SU-DHL-6 (cell line): ENCODE data around the gene ANKS6.
A peak's percentile ranks its signal among the peaks of the same experiment; 100 is the strongest.

Experiments
- H2AFZ ChIP-seq: fragments of 200-600 bp; sonication (generic); 2 replicates; pipeline ENCODE4 v1.6.1; 2014; ENCODE audit warnings: low read depth, mild to moderate bottlenecking, moderate library complexity, mixed read lengths, antibody characterized with exemption, low read length; ENCODE audit not compliant: severe bottlenecking
- H3F3A ChIP-seq: fragments of 200-600 bp; shearing (Covaris generic); 2 replicates; pipeline ENCODE4 v1.6.0; 2016; ENCODE audit warnings: antibody characterized with exemption, mild to moderate bottlenecking; ENCODE audit not compliant: insufficient read depth
- H3K27ac ChIP-seq: fragments of 200-600 bp; sonication (generic); 2 replicates; pipeline ENCODE4 v1.5.1; 2016; ENCODE audit warnings: low read depth, mild to moderate bottlenecking, low read length, moderate library complexity, mixed read lengths
- H3K27me3 ChIP-seq: fragments of 200-600 bp; sonication (generic), shearing (Covaris generic); 2 replicates; pipeline ENCODE4 v1.6.0; 2014; ENCODE audit warnings: mild to moderate bottlenecking, low read length
- H3K36me3 ChIP-seq: fragments of 200-600 bp; sonication (generic); 2 replicates; pipeline ENCODE4 v1.6.1; 2014; ENCODE audit warnings: mild to moderate bottlenecking, low read length, mixed read lengths
- H3K4me2 ChIP-seq: fragments of 300-600, 200-600 bp; shearing (Covaris generic), sonication (generic); 2 replicates; pipeline ENCODE4 v1.6.0; 2014; ENCODE audit warnings: low read length, low read depth, mild to moderate bottlenecking; ENCODE audit not compliant: poor library complexity, severe bottlenecking
- H3K4me3 ChIP-seq: fragments of 200-600 bp; sonication (generic); 2 replicates; pipeline ENCODE4 v1.5.1; 2014; ENCODE audit warnings: antibody characterized with exemption, low read length, mild to moderate bottlenecking, mixed read lengths; ENCODE audit not compliant: insufficient read depth, poor library complexity, severe bottlenecking
- H3K79me2 ChIP-seq: fragments of 200-600 bp; sonication (generic); 2 replicates; pipeline ENCODE4 v1.6.1; 2014; ENCODE audit warnings: mild to moderate bottlenecking, low read length, moderate library complexity; ENCODE audit not compliant: insufficient read depth
- H3K9ac ChIP-seq: fragments of 200-600 bp; sonication (generic); 2 replicates; pipeline ENCODE4 v1.7.0; 2014; ENCODE audit warnings: mild to moderate bottlenecking, low read length
- H3K9me2 ChIP-seq: fragments of 200-600 bp; sonication (generic); replicated peaks from 2 replicates; pipeline ENCODE4 v1.6.1; 2014; ENCODE audit warnings: low read length; ENCODE audit not compliant: insufficient read depth
- H3K9me3 ChIP-seq: fragments of 200-600 bp; sonication (generic); 2 replicates; pipeline ENCODE4 v1.6.1; 2014; ENCODE audit warnings: low read length, mixed read lengths; ENCODE audit not compliant: insufficient read depth
- H4K20me1 ChIP-seq: fragments of 200-600 bp; sonication (generic); 2 replicates; pipeline ENCODE4 v1.6.1; 2014; ENCODE audit warnings: low read depth, mild to moderate bottlenecking, antibody characterized with exemption, low read length, moderate library complexity, mixed read lengths
- EZH2phosphoT487 ChIP-seq: fragments of 200-600 bp; sonication (generic), shearing (Covaris generic); conservative IDR thresholded peaks from 2 replicates; pipeline ENCODE4 v1.6.1; 2018; ENCODE audit warnings: mild to moderate bottlenecking, antibody characterized with exemption, low read length, moderate library complexity, mixed read lengths
- TF ChIP-seq, protein P1 (sequence below): fragments of 200-600 bp; sonication (generic); IDR thresholded peaks from one replicate; pipeline ENCODE4 v1.5.1; 2017; ENCODE audit warnings: antibody characterized with exemption, mild to moderate bottlenecking, low read length, moderate library complexity; ENCODE audit not compliant: insufficient read depth, poor library complexity, severe bottlenecking

Gene ANKS6

DNA sequence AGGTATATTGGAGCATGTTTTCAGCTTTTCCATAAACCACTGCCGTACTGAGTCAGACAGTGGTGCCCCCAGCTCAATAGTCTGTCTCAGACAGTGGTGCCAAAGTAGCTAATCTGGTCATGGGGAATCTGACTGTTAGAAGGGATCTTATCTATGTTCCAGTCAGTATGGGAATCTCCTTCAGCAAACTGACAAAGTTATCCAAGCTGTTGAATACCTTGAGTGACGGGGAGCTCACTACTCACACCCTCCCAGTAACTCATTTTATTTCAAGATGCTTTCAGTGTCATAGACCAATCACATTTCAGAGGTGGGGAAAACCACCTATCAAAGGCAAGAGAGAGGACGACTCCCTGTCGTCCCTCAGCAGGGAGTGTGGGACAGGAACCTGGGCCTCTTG, 18.7 kb downstream of the ANKS6 start:
- Histone ChIP-seq H3K79me2 (no peaks in the 10 kb centered on the region), H2AFZ (no peak overlapping the region), H3F3A (no peaks in the 10 kb centered on the region), H3K9me2 (no peaks in the 10 kb centered on the region), H3K36me3 (no peaks in the 10 kb centered on the region), H3K27ac (no peak overlapping the region), H3K4me2 (no peak overlapping the region), H4K20me1 (no peaks in the 10 kb centered on the region), H3K4me3 (no peak overlapping the region), H3K27me3 (no peaks in the 10 kb centered on the region), H3K9ac (no peak overlapping the region), H3K9me3 (no peaks in the 10 kb centered on the region)
- no peak for TF ChIP-seq EZH2phosphoT487
- TF ChIP-seq, protein P1, sequence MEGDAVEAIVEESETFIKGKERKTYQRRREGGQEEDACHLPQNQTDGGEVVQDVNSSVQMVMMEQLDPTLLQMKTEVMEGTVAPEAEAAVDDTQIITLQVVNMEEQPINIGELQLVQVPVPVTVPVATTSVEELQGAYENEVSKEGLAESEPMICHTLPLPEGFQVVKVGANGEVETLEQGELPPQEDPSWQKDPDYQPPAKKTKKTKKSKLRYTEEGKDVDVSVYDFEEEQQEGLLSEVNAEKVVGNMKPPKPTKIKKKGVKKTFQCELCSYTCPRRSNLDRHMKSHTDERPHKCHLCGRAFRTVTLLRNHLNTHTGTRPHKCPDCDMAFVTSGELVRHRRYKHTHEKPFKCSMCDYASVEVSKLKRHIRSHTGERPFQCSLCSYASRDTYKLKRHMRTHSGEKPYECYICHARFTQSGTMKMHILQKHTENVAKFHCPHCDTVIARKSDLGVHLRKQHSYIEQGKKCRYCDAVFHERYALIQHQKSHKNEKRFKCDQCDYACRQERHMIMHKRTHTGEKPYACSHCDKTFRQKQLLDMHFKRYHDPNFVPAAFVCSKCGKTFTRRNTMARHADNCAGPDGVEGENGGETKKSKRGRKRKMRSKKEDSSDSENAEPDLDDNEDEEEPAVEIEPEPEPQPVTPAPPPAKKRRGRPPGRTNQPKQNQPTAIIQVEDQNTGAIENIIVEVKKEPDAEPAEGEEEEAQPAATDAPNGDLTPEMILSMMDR: no peak

- TF ChIP-seq, protein P1: peak; percentile 73
- TF ChIP-seq EZH2phosphoT487: no peak
- no peak overlapping the region for H3K9ac ChIP-seq
These were observed 20.4 kb downstream of the ANKS6 start for GRCh38 chr9:98775831-98776441.

GRCh38 chr9:98774746-98775145, 21.6 kb downstream of the ANKS6 start:
- Histone ChIP-seq H3K4me2 (no peak overlapping the region), H3K27ac (no peak overlapping the region), H4K20me1 (no peaks in the 10 kb centered on the region), H3K36me3 (0 out of 2 replicates have a peak, but pooled peaks cover 3% of the 10 kb centered on the region), H3K27me3 (no peaks in the 10 kb centered on the region), H3K9me2 (no peaks in the 10 kb centered on the region), H3K79me2 (no peaks in the 10 kb centered on the region), H3K9me3 (no peaks in the 10 kb centered on the region), H3K4me3 (no peak overlapping the region), H3F3A (no peaks in the 10 kb centered on the region), H3K9ac (no peak overlapping the region), H2AFZ (no peak overlapping the region)
- TF ChIP-seq EZH2phosphoT487: no peak
- TF ChIP-seq, protein P1: peak; percentile 38

More at GRCh38 chr9:98775831-98776441, 20.4 kb downstream of the ANKS6 start:
- Histone ChIP-seq H3K36me3 (no peaks in the 10 kb centered on the region), H3K9me2 (no peaks in the 10 kb centered on the region), H3K27me3 (no peaks in the 10 kb centered on the region), H3K4me2 (no peak overlapping the region), H2AFZ (no peak overlapping the region), H3K4me3 (no peak overlapping the region), H3F3A (no peaks in the 10 kb centered on the region), H4K20me1 (no peaks in the 10 kb centered on the region), H3K27ac (no peak overlapping the region), H3K9me3 (no peaks in the 10 kb centered on the region), H3K79me2 (no peaks in the 10 kb centered on the region)
